BLaER1 (cell line): ENCODE data around the gene C1orf105.

ENCODE experiments used
- H3K27ac ChIP-seq: shearing (Covaris generic); formaldehyde crosslinking; 2 replicates; pipeline ENCODE4 v1.8.1; 2022
- H3K27me3 ChIP-seq: shearing (Covaris generic); formaldehyde crosslinking; 2 replicates; pipeline ENCODE4 v1.8.1; 2022
- H3K36me3 ChIP-seq: shearing (Covaris generic); formaldehyde crosslinking; 2 replicates; pipeline ENCODE4 v1.8.1; 2022
- H3K4me1 ChIP-seq: shearing (Covaris generic); formaldehyde crosslinking; 2 replicates; pipeline ENCODE4 v1.8.1; 2022
- H3K4me2 ChIP-seq: shearing (Covaris generic); formaldehyde crosslinking; 2 replicates; pipeline ENCODE4 v1.8.1; 2022
- H3K4me3 ChIP-seq: shearing (Covaris generic); formaldehyde crosslinking; 2 replicates; pipeline ENCODE4 v1.8.1; 2022
- H3K9ac ChIP-seq: shearing (Covaris generic); formaldehyde crosslinking; 2 replicates; pipeline ENCODE4 v1.8.1; 2022
- H3K9me3 ChIP-seq: shearing (Covaris generic); formaldehyde crosslinking; 2 replicates; pipeline ENCODE4 v1.8.1; 2022
- H4K20me1 ChIP-seq: shearing (Covaris generic); formaldehyde crosslinking; 2 replicates; pipeline ENCODE4 v1.8.1; 2022
- Cebpa-rat ChIP-seq: shearing (Covaris generic); IDR thresholded peaks from 2 replicates; pipeline ENCODE4 v1.8.1; 2022

Gene C1orf105

DNA sequence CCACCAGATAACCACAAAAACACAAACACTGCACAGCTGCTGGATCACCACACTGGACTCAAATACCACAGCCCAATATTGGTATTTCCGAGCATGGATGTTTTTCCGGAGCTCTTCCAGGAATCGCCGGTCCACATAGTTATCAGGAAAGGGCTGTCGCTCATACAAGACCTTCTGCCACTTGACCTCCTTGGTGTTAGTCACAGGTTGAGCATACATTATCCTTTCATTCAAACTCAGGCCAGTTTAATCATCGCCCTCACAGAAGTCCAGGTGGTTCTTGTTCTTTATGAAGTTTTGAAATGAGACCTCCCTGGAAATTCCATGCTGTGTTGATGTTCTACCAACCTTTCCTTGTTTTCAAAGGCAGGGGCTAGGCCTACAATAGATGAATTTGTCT is 21.9 kb downstream of the C1orf105 start:
- no peaks in the 10 kb centered on the region for H3K27me3 ChIP-seq
- H3K36me3 ChIP-seq: peaks cover 33% of the 10 kb centered on the region
- H3K4me2 ChIP-seq: peak overlapping the region; percentile 87
- H3K9me3 ChIP-seq: peaks cover 8% of the 10 kb centered on the region
- no peak for TF ChIP-seq Cebpa-rat
- H3K4me3 ChIP-seq: no peak overlapping the region
- peaks cover 18% of the 10 kb centered on the region for H3K4me1 ChIP-seq
- H4K20me1 ChIP-seq: 0 out of 2 replicates have a peak, but pooled peaks cover 9% of the 10 kb centered on the region
- H3K9ac ChIP-seq: no peak overlapping the region
- no peak overlapping the region for H3K27ac ChIP-seq

GRCh38 chr1:172442843-172443565 is 22.5 kb downstream of the C1orf105 start:
- H3K27ac ChIP-seq: peak overlapping the region; percentile 95
- H3K4me3 ChIP-seq: peak overlapping the region; percentile 93

GRCh38 chr1:172443666-172444453 is 23.4 kb downstream of the C1orf105 start, which contains the start of gene PIGC:
TSS of gene PIGC (minus strand) at chr1:172444069. CDS start at chr1:172442622, 1,447 bp downstream.
- peak within 1 kb of the TSS; percentile 95 for H3K27ac ChIP-seq
- TF ChIP-seq Cebpa-rat: no peak
- peaks cover 33% of the 10 kb centered on the region for H3K36me3 ChIP-seq
- H3K9me3 ChIP-seq: no peaks in the 10 kb centered on the region
- peak within 1 kb of the TSS; percentile 87 for H3K4me2 ChIP-seq
- peak within 1 kb of the TSS; percentile 93 for H3K4me3 ChIP-seq
- H3K9ac ChIP-seq: peak within 1 kb of the TSS; percentile 96
- H4K20me1 ChIP-seq: 0 out of 2 replicates have a peak, but pooled peaks cover 9% of the 10 kb centered on the region
- H3K4me1 ChIP-seq: peaks cover 18% of the 10 kb centered on the region
- no peaks in the 10 kb centered on the region for H3K27me3 ChIP-seq

More at GRCh38 chr1:172442843-172443565, 22.5 kb downstream of the C1orf105 start:
- Histone ChIP-seq H3K9ac (peak overlapping the region; percentile 96), H3K27me3 (no peaks in the 10 kb centered on the region), H3K4me1 (peaks cover 18% of the 10 kb centered on the region), H3K36me3 (peaks cover 33% of the 10 kb centered on the region), H3K4me2 (peak overlapping the region; percentile 87), H3K9me3 (peaks cover 5% of the 10 kb centered on the region), H4K20me1 (0 out of 2 replicates have a peak, but pooled peaks cover 9% of the 10 kb centered on the region)
- TF ChIP-seq Cebpa-rat: no peak

- Histone ChIP-seq H3K36me3 (peaks cover 11% of the 10 kb centered on the region), H4K20me1 (no peaks in the 10 kb centered on the region), H3K4me1 (peaks cover 26% of the 10 kb centered on the region), H3K4me3 (no peak overlapping the region), H3K27ac (no peak overlapping the region), H3K9me3 (no peaks in the 10 kb centered on the region), H3K9ac (no peak overlapping the region), H3K27me3 (no peaks in the 10 kb centered on the region), H3K4me2 (no peak overlapping the region)
- TF ChIP-seq Cebpa-rat: no peak
Observed at GRCh38 chr1:172446547-172446946, 26.1 kb downstream of the C1orf105 start.

DNA sequence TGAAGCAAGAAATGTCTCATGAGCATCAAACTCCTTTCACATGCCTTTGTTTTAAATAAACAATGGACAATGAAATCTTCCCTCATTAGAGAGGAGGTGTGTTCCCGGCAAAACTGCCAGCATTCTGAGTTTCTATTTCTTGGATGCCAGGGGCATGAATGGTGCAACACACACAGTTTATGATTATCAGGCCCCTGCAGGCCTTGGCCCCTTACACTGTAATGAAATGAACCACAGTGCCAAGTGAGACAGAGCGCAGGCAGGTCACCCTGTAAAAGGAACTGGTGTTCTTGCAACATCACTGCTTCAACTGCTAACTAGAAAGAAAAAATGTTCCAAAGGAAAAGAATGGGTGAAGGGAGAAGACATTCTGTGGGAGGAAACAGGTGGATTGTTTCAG is 27.2 kb downstream of the C1orf105 start:
- Histone ChIP-seq H3K4me3 (no peak overlapping the region), H3K9me3 (no peaks in the 10 kb centered on the region), H3K4me1 (peaks cover 15% of the 10 kb centered on the region), H3K27ac (no peak overlapping the region), H4K20me1 (no peaks in the 10 kb centered on the region), H3K4me2 (no peak overlapping the region), H3K36me3 (peaks cover under 1% of the 10 kb centered on the region; the same call in 1 of the 2 replicates), H3K9ac (no peak overlapping the region), H3K27me3 (no peaks in the 10 kb centered on the region)
- no peak for TF ChIP-seq Cebpa-rat

DNA sequence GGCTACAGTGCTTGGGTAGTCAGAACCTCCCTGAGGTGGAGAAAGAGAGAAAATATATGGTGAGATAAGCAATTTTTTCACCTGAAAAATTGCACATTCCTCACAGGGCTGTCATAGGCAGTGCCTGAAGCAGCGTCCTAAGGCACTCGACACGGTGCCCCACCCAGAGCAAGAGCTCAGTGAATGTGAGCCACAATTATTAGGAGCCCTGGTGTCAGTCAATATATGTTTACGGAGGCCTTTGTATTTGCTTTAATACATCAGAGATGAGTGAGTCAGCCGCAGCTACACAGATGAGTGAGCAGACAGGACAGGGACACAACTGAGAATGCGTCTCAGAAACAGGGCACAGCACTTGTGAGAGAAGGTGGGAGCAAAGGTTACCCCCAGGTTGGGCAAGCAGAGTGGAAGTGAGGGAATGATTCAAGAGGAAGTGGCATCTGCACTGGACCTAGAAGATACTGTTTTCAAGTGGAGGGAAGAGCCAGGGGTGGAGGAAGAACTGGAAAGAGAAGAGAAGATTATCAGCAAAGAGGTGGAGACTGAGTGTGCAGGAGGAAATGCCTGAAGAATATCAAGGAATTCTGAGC is 28.6 kb downstream of the C1orf105 start:
- TF ChIP-seq Cebpa-rat: no peak
- Histone ChIP-seq H3K4me3 (no peak overlapping the region), H3K36me3 (no peaks in the 10 kb centered on the region), H3K9me3 (no peaks in the 10 kb centered on the region), H3K4me2 (no peak overlapping the region), H4K20me1 (no peaks in the 10 kb centered on the region), H3K27me3 (no peaks in the 10 kb centered on the region), H3K9ac (no peak overlapping the region), H3K27ac (no peak overlapping the region), H3K4me1 (peaks cover 9% of the 10 kb centered on the region; the same call in 1 of the 2 replicates)

DNA sequence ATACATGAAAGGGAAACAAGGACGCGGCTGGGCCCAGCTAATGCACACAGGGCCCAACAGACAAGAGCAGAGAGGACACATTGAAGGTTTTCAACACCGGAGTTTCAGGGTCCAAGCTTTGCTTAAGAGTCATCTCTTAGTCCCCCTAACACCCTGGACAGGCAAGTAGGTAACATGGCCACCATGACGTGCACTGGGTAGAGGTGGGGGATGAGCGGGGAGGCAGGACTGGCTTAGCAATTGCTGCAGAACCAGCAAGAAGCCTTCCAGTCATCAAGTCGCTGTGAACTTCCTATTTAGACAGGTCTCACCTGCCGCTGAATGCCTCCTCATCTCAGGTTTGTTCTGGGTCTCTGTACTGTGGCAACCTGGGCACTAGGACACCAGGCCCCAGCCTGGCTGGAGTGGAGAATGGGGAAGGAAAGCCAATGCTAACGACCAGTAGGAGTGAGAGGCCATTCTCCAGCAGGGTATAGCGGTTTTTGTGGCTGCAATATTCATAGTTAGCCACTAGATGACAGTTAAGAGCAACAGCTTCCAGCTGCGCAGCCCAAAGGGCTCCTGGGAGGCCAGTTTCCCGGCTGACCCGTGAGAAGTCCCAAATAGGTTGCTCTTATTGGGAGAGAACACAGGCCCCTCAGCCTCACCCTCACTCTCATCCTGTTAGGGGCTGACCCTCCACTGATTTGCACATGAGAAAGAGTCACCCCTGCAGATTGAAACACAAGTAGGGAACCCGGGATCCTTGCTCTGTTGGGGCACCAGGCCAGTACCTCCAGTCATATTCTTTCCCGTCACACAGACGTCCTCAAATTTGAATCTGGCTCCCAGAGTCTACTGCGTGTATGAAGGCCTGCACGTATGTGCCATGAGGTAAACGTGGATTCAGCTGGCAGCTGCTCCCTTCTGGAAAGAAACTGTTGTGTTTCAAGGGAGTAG is 29.4 kb downstream of the C1orf105 start:
- no peak for TF ChIP-seq Cebpa-rat
- no peak overlapping the region for H3K9ac ChIP-seq

GRCh38 chr1:172450524-172450885 is 30.0 kb downstream of the C1orf105 start:
- H3K27ac ChIP-seq: no peak overlapping the region
- H3K4me2 ChIP-seq: no peak overlapping the region
- H3K4me1 ChIP-seq: peaks cover 9% of the 10 kb centered on the region; the same call in 1 of the 2 replicates

More for the DNA sequence above, 29.4 kb downstream of the C1orf105 start:
- Histone ChIP-seq H3K4me3 (no peak overlapping the region), H3K4me2 (no peak overlapping the region), H3K27ac (no peak overlapping the region), H3K36me3 (no peaks in the 10 kb centered on the region), H3K9me3 (no peaks in the 10 kb centered on the region), H3K27me3 (no peaks in the 10 kb centered on the region), H4K20me1 (no peaks in the 10 kb centered on the region), H3K4me1 (peaks cover 9% of the 10 kb centered on the region; the same call in 1 of the 2 replicates)

GRCh38 chr1:172451002-172451443 is 30.5 kb downstream of the C1orf105 start:
- no peak overlapping the region for H3K9ac ChIP-seq
- TF ChIP-seq Cebpa-rat: no peak
- no peaks in the 10 kb centered on the region for H3K36me3 ChIP-seq
- no peak overlapping the region for H3K4me2 ChIP-seq
- peaks cover 9% of the 10 kb centered on the region; the same call in 1 of the 2 replicates for H3K4me1 ChIP-seq
- no peaks in the 10 kb centered on the region for H3K9me3 ChIP-seq
- no peaks in the 10 kb centered on the region for H4K20me1 ChIP-seq
- no peaks in the 10 kb centered on the region for H3K27me3 ChIP-seq
- H3K4me3 ChIP-seq: no peak overlapping the region
- H3K27ac ChIP-seq: no peak overlapping the region

More at GRCh38 chr1:172450524-172450885, 30.0 kb downstream of the C1orf105 start:
- Histone ChIP-seq H3K9ac (no peak overlapping the region), H3K36me3 (no peaks in the 10 kb centered on the region), H3K27me3 (no peaks in the 10 kb centered on the region), H3K4me3 (no peak overlapping the region), H4K20me1 (no peaks in the 10 kb centered on the region), H3K9me3 (no peaks in the 10 kb centered on the region)
- no peak for TF ChIP-seq Cebpa-rat
